SH-SY5Y (cell line): ENCODE data around the gene FBXO41.

Experiments used
- GATA2 ChIP-seq: IDR thresholded peaks from 2 replicates; pipeline ENCODE4 v1.6.1; 2011; ENCODE audit warnings: mild to moderate bottlenecking, low read depth, low read length
- GATA3 ChIP-seq: IDR thresholded peaks from 2 replicates; pipeline ENCODE4 v1.6.1; 2011; ENCODE audit warnings: low read depth, mild to moderate bottlenecking, low read length, moderate library complexity

Gene FBXO41

DNA sequence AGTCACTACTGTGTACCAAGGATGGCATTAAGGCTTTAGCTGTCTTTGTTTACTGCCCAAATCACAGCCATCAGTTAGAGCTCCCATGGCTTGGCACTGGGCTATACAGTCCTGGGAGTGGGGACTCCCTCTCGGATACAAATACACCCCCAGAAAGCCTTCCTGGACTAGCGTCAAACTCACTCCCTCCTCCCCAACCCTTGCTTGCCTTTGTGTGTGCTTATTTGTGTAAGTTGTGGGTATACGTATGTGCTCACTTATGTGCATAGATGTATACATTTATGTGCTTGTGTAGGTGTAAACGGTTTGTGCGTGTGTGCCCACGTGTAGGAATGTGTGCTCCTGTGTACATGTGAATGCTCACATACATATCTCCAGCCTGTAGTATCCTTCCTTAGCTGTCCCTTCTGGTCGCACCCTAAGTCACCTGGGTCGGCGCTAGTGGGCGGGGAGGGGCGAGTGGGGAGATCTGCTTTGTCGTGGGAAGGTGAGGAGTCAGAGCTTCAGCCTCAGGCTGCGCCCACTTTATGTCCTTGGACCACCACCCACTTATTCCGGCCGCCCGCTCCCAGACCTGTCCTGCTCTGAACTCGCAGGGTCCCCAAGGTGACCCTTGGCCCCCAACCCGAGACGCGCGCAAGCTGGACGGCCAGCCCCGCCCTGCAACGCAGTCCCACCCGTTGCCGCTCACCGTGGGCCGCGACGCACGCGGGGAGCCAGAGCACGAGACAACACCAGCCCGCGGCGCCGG, 51.7 kb downstream of the FBXO41 start:
- TF ChIP-seq GATA3 (no peak), GATA2 (no peak)

- TF ChIP-seq GATA3 (no peak), GATA2 (no peak)
These were observed 55.6 kb downstream of the FBXO41 start for GRCh38 chr2:73228631-73229030.

DNA sequence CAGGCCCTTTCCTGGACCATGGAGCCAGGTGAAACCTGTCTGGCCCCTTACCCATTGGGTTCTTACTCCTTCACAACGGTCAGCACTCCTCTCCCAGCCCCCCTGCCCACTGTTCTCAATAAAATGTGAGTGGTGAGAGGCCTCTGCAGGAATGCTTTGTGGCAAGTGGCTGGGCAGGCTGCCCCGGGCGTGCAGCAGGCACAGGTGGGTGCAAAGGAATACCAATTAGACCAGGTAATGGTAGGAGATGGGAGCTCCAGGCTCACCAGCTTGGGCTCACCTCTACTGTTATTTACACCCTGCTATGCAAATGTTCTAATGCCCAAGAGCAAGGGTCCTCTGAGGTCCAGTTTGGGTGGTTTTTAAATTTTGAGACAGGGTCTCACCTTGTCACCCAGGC, 57.2 kb downstream of the FBXO41 start:
- TF ChIP-seq GATA2 = no peak
- TF ChIP-seq GATA3 = no peak

GRCh38 chr2:73225513-73226360, 58.5 kb downstream of the FBXO41 start:
- TF ChIP-seq GATA3 (no peak), GATA2 (no peak)

DNA sequence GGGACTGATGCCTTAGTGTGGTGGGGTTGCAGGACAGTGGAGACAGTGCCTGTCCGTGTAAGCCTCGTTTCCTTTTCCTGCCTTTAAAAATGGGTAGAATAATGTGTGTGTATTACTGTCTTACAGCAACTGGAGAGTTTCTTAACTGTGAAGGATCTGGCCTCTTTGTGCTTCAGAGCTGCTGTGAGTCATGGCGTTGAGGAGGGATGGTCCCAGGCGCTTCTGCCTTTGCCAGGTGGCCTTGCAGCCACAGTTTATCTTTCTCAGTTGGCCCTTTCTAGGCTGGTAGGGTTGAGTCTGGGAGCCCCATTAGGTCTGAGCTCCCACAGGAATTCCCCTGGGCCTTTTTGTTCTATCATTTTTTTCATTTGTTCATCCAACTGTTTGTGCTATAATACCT, 60.5 kb downstream of the FBXO41 start:
- TF ChIP-seq GATA3 (no peak), GATA2 (no peak)

- TF ChIP-seq GATA3 = no peak
- no peak for TF ChIP-seq GATA2
These were observed 66.0 kb downstream of the FBXO41 start for GRCh38 chr2:73218298-73218697.

DNA sequence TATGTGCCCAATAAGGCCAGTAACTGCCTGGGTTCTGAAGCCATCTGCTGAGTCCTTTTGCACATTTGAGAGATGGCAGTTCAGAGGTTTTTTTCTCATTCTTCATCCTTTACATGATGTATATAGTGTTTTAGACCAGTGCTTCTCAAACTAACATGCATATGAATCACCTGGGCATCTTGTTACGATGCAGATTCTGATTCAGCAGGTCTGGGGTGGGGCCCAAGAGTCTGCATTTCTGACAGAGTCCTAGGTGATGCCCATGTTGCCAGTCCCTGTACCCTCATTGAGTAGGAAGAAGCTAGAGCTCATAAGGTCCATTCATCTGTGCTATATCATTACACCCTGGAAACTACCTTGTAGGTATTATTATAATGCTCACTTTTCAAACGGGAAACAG, 66.5 kb downstream of the FBXO41 start:
- TF ChIP-seq GATA2 (no peak), GATA3 (no peak)

- no peak for TF ChIP-seq GATA3
- TF ChIP-seq GATA2 = no peak
These were observed 67.1 kb downstream of the FBXO41 start for GRCh38 chr2:73217160-73217559.

DNA sequence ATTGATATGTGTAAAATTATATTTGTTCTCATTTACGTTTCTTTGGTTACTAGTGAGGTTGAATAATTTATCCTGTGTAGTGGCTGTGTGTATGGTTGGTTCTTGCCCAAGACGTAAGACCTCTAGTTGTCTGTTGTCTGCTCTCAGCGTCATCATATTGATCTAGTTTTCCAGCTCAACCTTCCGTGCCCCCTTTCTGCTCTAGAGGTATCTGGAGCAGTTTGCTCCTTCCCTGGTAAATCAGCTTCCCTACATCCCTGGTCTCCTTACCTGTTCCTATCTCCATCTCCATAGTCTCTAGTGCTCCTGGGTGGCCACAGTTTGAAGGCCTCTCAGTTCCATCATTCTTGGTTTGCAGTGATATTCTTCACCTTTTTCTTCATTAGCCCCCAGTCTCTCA, 69.0 kb downstream of the FBXO41 start:
- no peak for TF ChIP-seq GATA3
- TF ChIP-seq GATA2 = no peak

DNA sequence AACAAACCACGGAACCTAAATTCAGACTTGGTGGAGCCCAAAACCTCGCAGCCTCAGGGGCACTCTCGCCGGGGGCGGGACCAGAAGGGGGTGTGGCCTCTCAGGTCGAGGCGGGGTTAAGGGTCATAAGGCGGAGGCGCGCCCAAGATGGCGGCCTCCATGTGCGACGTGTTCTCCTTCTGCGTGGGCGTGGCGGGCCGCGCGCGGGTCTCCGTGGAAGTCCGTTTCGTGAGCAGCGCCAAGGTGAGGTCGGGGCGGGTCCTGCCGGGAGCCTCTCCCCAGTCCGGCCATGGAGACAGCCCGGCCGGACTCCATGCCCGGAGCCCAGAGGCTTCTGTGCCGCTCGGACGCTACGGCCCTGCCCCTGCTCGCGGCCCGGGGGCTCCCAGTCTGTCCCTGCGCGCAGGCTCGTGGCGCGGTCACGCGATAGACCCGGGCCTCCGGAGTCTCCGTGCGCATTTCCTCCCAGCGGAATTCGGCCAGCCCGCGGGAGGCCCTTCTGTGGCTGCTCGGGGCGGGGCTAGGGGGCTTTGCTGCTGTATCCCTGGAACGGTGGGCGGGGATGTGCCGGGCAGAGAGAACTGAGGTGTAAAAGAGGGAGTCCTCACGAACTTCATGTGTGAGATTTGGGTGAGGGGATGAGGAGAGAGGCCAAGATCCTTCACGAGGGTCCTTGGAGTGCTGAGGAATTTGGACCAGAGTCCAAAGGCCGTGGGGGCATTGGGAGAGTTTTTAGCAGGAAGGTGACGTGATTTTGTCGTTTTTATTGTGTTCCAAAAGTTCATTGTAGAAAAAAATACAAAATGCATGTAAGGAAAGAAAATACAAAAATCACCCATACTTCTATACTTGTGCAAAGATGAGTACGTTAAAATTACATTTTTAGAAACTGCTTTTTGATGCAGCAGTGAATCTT, 69.9 kb downstream of the FBXO41 start, which contains the start of gene SMYD5:
TSS of gene SMYD5 (plus strand) at position 126 of the 916 bp plus-strand sequence. CDS start at position 148, 22 bp downstream.
- no peak for TF ChIP-seq GATA2
- no peak for TF ChIP-seq GATA3

- TF ChIP-seq GATA3 (no peak), GATA2 (no peak)
These were observed 71.7 kb downstream of the FBXO41 start for GRCh38 chr2:73212448-73213176.

GRCh38 chr2:73212098-73212447, 72.2 kb downstream of the FBXO41 start:
- TF ChIP-seq GATA2 = no peak
- TF ChIP-seq GATA3 = no peak

DNA sequence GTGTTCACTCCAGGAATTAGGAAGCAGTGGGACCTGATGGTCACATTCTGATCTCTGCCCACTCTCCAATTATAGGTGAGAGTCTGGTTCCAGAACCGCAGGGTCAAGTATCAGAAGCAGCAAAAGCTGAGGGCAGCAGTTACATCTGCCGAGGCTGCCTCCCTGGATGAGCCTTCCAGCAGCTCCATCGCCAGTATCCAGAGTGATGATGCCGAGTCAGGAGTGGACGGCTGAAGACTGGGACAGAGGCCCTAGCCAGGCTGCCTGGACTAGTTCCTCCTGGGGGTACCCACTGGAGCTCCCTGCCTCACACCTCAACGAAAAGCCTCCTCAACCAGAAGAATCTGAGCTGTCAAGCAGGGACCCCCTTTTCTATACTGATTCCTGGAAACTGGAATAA, 73.6 kb downstream of the FBXO41 start:
- TF ChIP-seq GATA3 = no peak
- no peak for TF ChIP-seq GATA2
